CD4-positive, alpha-beta T cell treated with Interleukin-2 at 100 ng/mL for 4 hours (primary cell): Measurements from ENCODE around the gene TSHZ2.
"Not testable (repeated sequence)": the region's sequence is repeated elsewhere in the genome, so short reads cannot be mapped to it uniquely, and the experiment has no call there.

Experiments used
- DNase-seq: peaks from one replicate; pipeline ENCODE4 v3.0.0-alpha.2; 2020; ENCODE audit warnings: low spot score

TSHZ2 gene

GRCh38 chr20:53319200-53319599 is 347.0 kb downstream of the TSHZ2 start:
- no peak for DNase-seq

GRCh38 chr20:53319716-53320115 is 347.6 kb downstream of the TSHZ2 start:
- DNase-seq, result no peak

GRCh38 chr20:53320701-53321100 is 348.5 kb downstream of the TSHZ2 start:
- DNase-seq, result no peak

DNA sequence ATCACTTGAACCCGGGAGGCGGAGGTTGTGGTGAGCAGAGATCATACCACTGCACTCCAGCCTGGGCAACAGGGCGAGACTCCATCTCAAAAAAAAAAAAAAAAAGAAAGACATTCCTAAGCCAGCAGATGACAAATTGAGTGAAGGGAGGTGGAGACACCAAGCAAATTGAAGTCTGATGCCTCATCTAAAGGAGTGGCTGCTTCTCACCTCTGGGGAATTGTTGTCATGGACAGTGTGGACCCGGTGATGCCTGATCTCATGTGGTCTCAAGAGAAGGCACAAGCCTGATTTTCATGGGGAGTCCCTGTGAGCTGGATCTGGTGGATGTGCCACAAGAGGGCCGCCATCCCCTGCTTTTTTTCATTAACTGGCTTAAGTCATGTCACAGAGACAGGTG is 349.4 kb downstream of the TSHZ2 start:
- DNase-seq, result no peak

DNA sequence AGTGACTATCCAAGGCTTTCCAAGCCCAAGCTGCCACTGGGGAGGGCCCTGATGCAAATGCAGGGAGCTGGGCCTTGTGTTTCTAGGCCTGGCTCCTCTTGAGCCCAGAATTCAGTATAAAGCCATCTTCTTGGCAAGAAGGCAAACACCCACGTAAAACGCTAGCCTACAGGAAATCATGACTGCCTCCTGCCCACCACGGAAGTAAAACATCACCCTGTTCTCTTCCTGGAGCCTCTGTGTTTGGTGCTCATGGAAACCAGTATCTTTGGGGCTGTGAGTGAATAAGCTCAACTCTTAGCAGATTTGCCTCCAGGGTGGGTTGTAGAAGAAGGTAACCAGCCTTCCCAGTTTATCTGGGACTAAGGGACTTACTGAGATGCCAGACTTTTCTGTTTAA is 350.5 kb downstream of the TSHZ2 start:
- DNase-seq, result no peak

DNA sequence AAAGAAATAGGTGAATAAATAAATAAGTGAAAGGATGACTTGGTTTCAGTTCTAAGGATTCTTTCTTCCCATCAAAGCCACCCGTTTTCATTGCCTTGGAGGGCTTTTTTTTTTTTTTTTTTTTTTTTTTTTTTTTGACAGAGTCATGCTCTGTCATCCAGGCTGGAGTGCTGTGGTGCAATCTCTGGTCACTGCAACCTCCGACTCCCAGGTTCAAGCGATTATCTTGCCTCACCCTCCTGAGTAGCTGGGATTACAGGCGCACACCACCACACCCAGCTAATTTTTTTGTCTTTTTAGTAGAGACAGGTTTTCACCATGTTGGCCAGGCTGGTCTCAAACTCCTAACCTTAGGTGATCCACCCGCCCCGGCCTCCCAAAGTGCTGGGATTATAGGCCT is 351.3 kb downstream of the TSHZ2 start:
- DNase-seq, result not testable (repeated sequence)

DNA sequence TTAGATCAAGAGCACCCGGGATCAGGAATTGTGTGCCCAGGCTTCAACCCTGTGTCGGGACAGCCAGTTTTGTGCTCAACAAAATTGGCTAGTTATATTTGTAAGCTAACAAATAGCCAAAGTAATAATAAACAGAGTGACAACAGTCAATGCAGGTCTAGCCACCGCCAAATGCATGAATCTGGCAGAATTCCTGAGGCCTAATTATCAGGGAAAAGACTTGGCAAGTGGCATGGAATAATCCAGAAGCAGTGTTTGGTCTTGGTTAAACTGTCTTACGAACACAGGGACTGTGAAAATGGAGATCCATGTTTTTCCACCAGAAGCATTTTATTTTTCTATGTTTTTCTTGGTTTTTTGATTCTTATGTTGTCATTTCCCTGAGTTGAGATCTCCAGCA is 352.7 kb downstream of the TSHZ2 start:
- DNase-seq, result no peak

- no peak for DNase-seq
Observed at GRCh38 chr20:53328961-53329360, 356.8 kb downstream of the TSHZ2 start.

DNA sequence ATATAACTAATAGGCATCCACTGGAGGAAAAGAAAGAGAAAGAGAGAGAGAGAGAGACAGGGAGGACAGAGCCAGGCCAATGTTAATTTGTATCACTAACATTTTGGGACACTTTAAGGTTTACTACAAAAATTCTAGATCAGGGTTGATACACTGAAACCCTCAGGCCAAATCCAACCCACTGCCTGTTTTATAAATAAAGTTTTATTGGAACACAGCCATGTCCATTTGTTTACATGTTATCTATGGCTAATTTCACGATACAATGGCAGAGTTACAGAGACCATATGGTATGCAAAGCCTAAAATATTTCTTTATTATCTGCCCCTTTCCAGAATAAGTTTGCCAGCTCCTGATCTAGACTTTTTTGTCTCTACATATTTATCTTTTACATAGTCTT is 357.6 kb downstream of the TSHZ2 start:
- DNase-seq, result no peak

- DNase-seq, result no peak
Observed at GRCh38 chr20:53330601-53331140, 358.5 kb downstream of the TSHZ2 start.

DNA sequence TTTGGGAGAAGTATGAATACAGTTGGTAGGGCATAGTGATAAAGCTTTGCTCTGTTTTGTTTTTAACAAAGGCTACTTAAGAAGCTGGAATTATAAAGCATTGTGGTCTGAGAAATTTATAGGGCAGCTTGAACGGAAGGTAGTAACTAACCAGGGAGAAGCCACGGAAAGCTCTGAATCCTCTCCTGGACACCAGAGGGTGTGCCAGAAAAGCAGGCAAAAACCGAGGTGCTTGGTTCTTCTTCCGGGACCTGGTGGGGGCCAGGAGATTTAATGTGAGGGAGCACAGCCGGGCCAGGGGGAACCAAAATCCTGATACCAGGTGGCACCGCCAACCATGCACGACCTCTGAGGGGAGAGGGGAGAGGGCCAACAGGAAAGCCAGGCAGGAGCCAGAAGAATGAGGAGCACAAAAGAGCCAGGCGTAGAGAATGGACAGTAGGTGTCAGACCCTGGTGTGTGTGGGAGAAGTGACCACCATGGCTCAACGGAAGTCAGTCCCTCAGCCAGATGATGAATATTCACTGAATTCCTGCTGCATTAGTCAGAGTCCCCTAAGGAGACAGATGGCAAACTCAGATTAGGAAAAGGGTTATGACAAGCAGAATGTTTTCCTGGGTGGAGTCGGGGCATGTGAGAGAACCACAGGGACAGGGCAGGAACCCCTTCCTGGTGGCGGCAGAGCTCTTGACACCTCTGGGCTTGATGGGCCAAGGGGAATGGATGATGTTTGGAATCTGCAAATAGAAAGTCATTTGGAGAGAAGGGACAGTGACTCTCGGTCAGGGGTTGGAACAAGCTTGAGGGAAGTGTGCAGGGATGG is 359.2 kb downstream of the TSHZ2 start:
- no peak for DNase-seq

GRCh38 chr20:53332022-53332837 is 360.1 kb downstream of the TSHZ2 start:
- DNase-seq, result no peak

DNA sequence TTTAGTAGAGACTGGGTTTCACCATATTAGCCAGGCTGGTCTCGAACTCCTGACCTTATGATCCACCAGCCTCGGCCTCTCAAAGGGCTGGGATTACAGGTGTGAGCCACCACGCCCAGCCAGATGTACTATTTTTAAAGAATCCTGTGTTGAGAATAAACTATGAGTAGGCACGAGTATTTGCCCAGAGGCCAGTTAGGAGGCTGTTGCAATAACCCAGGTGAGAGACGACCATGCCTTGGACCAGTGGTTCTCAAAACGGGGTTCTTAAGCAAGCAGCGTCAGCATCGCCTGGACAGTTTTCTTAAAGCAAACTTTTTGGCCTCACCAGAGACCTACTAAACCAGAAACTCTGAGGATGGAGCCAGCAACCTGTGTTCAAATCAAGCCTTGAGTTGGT is 362.7 kb downstream of the TSHZ2 start:
- DNase-seq, result no peak

- DNase-seq, result no peak
Observed at GRCh38 chr20:53335555-53335954, 363.4 kb downstream of the TSHZ2 start.

- DNase-seq, result no peak
Observed at GRCh38 chr20:53336892-53337291, 364.7 kb downstream of the TSHZ2 start.

DNA sequence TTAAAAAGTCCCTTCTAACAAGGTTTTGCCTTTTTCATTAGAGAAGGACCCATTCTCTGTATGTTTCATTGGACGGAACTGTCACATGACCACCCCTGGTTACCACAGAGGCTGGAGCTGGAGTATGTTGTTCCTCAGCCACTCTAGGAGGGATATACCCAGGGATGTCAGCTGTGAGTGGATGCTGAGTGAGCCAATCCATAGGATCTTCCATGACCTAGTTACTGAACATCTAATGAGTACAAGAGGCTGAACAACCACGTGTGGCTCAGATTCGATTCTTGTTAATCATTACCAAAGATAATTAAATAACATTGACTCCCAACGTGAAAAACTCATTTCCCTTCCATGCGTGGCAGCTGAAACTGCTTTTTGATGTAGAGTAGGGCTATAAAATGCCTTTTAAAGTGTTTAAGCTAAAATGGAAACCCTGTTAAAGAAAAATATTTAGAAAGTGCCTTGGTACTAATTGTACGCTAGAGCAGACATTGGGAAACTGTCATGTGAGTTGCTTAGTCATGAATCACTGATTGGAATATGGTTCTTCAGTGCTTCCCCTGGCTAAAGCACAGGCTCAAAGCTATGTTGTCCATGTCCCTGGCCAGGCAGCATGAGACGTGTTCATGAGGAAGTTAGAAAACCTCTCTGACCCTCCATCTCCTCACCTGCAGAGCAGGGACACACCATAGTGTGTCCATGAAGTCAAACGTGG is 365.4 kb downstream of the TSHZ2 start:
- DNase-seq, result no peak

GRCh38 chr20:53338716-53339115 is 366.6 kb downstream of the TSHZ2 start:
- DNase-seq, result no peak

GRCh38 chr20:53342429-53342828 is 370.3 kb downstream of the TSHZ2 start:
- no peak for DNase-seq

DNA sequence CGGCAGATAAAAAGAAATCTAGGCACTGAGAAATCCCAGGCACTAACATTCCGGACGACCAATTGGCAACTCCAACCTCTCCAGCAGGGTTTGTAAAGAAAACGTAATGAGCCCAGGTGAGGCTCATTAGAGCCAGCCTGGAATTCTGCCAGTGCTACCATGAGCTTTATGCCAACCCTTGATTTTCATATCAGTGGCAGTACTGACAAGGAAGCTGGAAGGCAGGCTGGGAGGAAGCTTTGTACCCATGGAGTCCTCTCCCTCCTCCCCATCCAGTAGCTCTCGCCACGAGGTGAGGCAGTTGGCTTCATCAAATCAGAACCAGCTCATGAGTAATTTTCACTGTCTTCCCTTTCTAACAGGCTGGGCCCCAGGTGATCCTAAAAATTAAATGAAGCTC is 371.3 kb downstream of the TSHZ2 start:
- DNase-seq, result no peak

DNA sequence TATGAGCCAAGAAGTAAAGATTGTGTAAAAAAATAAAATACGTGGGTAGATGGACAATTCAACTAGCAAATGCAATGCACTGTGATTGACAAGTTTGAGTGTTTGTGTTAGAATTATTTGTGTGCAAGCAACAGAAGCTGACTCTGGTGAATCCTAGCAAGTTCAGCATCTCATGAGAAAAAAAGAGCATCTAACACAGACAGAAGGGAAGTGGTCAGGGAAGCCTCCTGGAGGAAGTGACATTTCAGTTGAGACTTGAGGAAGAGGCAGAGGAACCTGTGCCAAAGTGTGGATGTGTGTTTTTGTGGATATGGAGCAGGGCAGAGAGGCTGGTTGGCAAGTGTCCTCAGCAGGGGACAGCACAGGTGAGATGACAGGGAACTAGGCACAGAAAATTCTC is 372.7 kb downstream of the TSHZ2 start:
- DNase-seq, result no peak

GRCh38 chr20:53345536-53346334 is 373.6 kb downstream of the TSHZ2 start:
- no peak for DNase-seq

- DNase-seq, result no peak
Observed at GRCh38 chr20:53346335-53346648, 374.1 kb downstream of the TSHZ2 start.
